TTC549 (cell line): ENCODE data around the gene SERPINA6.
"Not testable (repeated sequence)": the region's sequence is repeated elsewhere in the genome, so short reads cannot be mapped to it uniquely, and the experiment has no call there.

ENCODE experiments used
- FAIRE-seq: peaks from 2 replicates; lab custom pipeline; 2012; peaks lifted over from hg19 to GRCh38; lab: Jason Lieb, UNC

SERPINA6 gene

DNA sequence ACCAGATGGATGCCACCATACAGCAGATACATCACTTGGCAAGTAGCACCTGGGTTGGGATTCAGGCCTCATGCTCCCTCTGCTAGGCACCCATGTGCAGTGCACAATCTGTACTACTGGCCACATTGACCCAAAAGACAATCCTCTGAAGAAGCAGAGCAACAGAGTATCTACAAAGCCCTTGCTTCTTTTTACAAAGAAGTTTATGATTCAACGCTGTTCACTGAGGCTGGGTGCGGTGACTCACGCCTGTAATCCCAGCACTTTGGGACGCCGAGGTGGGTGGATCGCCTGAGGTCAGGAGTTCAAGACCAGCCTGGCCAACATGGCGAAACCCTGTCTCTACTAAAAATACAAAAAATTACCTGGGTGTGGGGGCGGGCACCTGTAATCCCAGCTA lies 31.1 kb upstream of the SERPINA6 start:
- not testable (repeated sequence) for FAIRE-seq

DNA sequence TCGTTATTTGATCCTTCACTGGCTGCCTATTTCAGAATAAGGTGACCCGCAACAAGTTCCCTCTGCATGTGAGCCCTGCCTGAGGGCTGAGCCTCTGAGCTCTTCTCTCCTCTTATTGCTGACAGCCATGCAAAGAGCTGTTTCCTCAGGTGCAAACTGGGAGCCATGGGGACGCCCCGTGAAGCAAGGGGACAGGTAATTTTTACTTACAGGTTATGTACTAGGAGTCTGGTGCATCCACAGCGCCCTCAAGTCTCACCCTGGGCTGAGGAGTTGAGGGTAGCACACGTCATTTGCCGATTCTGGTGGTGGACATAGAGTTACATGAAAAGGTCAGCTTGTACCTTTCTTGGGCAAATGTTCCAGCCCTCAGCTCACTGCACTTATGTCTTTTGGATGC lies 26.1 kb upstream of the SERPINA6 start:
- FAIRE-seq = no peak

DNA sequence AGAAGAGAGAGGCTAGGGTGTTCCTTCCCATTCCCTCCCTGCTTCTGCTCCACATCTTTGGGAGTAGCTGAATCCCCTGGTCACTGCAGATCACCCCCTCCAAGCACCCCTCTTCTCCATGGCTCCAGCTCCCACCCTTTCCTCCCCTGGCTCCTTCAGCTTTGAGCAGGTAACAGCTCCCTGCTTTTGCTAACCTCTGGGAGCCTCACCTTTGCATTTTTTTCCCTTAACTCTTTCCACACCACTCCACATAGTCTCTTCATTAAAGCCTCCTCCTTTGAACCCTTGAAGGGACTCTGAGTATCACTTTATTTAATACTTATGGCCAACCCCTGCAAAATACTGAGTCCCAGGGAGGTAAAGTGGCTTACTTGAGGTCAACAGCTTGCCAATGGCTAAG lies 25.7 kb upstream of the SERPINA6 start:
- FAIRE-seq = no peak

DNA sequence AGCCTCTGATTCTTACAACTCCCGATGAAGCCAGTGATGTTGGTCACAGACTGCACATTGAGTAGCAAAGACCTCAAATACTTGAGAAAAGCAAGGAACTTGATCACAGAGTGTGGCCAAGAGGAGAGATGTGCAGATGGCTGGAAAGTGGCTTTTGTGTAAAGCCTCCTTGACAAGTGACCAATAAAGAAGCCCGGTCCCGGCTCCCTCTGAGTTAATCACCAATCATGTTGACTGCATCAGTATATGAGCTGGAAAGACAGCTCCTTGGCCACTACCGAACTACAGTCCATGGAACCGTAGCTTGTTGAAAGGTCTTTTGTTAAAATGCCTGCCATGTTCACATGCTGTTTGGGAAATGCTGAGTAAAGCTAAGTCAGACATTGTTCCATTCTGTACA lies 23.7 kb upstream of the SERPINA6 start:
- FAIRE-seq = no peak

DNA sequence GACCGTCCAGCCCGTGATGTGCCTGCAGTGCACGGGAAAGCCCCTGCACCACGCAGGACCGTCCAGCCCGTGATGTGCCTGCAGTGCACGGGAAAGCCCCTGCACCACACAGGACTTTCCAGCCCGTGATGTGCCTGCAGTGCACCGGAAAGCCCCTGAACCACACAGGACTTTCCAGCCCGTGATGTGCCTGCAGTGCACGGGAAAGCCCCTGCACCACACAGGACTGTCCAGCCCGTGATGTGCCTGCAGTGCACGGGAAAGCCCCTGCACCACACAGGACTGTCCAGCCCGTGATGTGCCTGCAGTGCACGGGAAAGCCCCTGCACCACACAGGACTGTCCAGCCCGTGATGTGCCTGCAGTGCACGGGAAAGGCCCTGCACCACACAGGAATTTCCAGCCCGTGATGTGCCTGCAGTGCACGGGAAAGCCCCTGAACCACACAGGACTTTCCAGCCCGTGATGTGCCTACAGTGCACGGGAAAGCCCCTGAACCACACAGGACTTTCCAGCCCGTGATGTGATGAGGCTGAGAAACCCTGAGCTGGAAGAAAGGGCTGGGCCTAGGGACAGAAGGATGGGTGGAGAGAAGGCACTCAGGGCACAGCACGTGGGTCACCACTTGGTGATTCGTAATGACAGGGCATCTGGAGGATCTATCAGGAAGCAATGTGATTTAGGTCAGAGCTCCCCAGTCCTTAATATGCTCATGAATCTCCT lies 23.1 kb upstream of the SERPINA6 start:
- FAIRE-seq = not testable (repeated sequence)

DNA sequence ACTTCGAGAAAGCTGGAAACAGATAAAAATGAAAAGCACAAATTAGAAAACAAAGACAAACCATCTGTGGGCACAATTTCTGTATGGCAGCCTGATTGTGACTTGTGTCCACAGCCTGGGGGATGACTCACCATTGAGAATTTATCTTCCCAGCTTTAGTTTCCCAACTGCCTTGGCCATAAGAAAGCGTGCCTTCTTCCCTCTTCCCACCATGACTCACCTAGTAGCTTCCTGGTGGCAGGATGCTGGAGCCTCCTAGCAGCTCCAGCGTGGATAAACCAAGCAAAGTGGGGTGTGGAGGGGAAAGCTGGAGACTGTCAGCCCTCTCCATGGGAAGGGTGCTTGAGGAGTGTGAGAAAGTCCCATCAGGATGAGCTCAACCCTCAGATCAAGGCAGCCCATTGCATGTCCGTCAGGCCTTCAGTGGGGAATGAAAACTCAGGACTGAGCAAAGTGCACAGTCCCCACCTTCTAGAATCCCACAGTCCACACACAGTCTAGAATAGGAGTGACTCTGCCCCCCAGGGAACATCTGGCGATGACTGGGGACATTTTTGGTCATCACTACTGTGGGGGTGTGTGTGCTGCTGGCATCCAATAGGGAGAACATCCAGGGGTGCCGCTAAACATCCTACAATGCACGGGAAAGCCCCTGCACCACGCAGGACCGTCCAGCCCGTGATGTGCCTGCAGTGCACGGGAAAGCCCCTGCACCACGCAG lies 22.4 kb upstream of the SERPINA6 start:
- no peak for FAIRE-seq

DNA sequence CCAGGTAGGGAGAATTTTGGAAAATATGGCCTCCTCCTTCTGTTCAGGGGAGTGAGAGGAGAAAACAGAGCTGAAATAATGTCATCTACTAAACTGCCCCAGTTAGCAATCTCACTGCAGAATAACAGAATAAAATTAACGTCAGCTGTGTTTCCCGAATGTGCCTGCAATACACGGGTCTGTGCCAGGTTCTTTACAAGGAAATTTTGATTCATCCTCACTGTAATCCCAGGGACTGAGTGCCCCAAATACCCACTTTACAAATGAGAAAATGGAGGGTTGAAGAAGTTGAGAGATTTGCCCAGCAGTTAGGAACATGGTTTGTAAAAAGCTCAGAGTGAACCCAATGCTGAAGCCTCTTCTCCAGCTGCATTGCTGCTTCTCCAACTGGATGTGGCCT lies 21.3 kb upstream of the SERPINA6 start:
- FAIRE-seq = no peak

DNA sequence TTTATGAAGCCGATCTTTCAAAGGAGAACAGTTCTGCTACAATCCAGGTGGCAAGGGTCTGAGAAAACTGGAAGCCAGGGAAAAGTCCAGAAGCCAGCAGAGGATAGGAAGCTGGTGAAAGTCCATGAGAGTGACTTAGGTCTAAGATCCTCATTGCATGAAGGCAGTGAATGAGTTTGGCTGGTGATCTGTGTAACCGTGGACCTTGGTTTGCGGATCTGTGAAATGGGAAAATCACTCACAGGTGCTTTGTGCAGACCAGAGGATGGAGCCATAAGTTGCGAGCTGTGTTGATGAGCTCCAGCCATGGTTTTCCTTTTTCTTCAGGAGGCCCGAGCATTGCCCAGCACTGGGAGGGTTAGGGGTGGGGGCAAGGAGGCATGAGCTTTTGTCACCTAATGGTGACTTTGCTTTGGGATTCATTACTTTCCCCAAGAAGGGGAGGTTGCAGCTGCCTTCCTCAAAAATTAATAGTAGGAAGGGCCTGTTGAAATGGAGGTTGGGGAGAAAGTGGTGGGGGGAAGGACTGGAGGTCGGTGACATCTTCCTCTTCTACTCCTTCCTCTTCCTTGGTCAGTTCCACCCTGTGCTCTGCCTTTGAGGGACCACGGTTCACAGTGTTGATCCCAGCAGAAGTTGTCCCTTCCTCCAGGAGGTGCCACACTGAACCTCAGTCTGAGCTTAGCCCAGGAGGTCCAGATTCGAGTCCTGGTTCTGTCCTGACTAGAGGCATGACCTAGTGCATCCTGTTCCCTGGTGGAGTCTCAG lies 20.3 kb upstream of the SERPINA6 start:
- FAIRE-seq = no peak

DNA sequence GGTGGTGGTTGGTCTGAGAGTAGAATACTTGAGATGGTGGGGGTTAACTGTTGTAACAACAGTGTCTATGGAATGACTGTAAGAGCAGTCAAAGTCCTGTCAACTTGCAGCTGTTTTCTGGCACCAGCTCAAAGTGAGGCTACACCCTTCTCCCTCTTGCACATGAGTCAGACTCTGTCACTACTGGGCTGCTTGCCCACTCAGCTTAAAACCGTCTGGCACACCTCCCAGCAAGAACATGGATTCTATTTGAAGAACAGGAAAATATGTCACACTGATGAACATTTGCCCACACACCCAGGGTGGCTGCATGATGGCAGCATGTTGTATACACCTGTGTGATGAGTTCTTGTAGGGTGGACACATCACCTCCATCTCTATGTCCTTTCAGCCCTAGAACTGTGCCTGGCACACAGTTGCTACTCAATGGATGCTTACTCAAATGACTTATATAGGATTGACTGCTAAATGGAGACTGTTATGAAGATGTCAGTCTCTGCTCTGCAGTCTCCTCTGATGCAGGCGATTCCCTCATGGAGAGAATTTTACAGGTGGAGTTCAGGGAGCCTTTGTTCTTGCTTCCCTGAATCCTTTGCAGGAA lies 19.3 kb upstream of the SERPINA6 start:
- FAIRE-seq = no peak

DNA sequence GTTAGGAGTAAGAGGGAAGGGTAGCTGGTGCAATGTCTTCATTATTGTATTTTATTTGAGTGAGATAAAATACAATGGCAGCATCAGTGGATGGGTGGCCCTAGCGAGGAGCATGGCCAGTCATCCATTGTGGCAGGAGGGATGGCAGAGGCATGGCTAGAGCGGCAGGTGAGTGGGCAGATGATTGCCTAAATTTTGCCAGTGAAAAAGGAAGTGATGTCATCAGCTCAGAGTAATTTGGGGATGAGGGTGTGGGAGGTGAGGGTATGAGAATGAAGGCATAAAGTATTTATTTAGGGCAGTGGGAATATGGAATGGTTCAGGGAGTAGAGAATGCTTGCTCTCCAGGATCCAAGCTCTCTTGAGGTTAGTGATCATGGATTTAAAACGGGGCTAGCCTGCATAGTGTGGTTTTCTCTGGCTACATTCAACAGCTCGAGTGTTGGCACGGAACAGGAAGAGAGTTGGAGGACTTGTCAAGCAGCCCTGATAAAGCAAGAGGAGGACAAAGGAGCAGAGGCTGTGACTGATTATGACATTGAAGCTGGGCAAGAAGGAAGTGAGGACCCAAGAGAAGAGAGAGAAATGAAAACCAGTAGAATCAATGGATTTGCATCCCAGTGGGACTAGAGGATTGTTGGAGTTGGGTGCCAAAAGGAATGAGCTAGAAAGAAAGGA lies 18.7 kb upstream of the SERPINA6 start:
- no peak for FAIRE-seq

DNA sequence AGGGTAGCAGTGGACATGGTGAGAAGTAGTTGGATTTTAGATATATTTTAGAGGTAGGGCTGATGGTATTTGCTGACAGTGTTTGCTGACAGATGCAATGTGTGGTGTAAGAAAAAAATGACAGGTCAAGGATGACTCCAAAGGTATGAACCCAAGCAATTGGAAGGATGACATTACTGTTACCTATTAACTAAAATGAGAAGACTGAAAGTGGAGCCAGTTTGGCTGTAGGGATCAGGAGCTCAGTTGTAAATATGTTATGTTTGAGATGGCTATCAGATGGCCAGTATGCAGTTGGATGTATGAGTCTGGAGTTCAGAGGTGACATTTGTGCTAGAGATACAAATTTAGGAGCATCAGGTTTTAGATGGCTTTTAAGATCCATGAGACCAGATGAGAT lies 17.4 kb upstream of the SERPINA6 start:
- no peak for FAIRE-seq

DNA sequence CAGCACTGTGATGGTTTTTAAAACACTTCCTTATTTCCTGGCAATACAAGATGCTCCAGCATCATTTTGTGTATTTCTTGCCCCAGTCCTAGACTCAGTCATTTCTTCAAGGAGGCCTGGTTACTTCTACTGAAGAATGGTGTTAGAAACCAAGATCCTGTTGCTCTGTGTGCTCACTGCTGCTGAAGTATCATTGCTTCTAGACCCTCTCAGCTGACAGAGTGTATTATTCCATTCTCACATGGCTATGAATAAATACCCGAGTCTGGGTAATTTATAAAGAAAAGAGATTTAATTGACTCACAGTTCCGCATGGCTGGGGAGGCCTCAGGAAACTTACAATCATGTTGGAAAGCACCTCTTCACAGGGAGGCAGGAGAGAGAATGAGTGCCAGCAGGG lies 14.9 kb upstream of the SERPINA6 start:
- no peak for FAIRE-seq

DNA sequence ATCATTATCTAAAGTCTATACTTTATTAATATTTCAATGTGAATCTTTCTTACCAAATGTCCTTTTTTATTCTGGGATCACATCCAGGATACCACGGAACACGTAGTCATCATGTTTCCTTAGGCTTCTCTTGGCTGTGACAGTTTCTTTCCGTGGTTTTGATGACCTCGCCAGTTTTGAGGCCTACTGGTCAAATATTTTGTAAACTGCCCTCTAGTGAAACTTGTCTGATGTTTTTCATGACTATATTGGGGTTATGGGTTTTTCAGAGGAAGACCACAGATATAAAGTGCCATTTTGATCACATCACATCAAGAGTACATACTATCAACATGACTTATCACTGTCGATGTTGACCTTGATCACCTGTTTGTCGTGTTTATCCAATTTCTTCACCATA lies 14.1 kb upstream of the SERPINA6 start:
- no peak for FAIRE-seq

DNA sequence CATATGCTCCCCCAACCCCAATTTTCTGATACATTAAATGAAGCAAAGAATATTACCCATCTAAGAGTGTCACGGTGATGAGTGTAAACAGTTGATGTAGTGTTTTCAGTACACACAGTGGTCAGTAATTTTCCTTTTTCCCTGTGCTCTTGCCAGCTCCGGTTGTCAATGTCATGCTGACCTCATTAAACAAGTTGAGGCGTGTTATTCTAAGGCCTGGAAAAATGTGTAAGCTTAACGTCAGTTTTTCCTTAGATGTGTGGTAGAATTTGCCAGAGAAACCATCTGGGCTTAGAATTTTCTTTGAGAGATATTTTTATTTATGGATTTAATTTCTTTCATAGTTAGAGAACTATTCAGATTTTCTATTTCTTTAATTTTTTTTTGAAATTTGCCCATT lies 11.7 kb upstream of the SERPINA6 start:
- FAIRE-seq = no peak

DNA sequence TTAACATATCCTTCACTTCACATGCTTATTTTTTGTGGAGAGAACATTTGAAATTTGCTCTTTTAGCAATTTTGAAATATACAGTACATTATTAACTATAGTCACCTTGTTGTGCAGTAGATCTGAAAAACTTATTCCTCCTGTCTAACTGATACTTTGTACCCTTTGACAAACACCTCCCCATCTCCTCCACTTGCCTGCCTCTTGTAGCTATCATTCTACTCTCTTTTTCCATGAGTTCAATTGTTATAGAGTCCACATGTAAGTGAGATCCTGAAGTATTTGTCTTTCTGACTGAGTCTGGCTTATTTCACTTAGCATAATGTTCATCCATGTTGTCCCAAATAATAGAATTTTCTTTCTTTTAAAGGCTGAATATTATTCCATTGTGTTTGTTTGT lies 9.5 kb upstream of the SERPINA6 start:
- FAIRE-seq = no peak

DNA sequence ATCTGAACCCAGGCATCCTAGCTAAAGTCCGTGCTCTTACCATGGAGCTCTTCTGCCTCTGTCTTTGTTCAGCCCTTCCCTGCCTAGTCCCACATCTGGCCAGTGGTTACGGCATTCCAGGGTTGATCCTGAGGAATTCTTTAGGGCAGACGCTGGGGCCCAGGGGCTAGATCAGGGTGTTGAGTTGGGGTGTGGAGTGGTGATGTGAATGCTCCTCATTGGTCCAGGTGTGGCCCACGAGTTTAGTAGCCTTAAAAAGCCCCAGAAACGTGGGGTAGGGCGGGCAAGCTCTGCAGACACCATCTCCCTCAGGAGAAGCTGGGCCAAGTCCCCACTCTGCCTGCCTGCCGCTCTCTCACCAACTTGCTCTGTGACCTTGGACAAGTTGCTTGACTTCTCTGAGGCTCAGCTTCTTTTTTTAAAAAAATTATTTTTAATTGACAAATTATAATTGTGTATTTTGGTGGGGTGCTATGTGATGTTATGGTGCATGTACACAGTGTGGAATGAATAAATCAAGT lies 9.0 kb upstream of the SERPINA6 start:
- FAIRE-seq = no peak

DNA sequence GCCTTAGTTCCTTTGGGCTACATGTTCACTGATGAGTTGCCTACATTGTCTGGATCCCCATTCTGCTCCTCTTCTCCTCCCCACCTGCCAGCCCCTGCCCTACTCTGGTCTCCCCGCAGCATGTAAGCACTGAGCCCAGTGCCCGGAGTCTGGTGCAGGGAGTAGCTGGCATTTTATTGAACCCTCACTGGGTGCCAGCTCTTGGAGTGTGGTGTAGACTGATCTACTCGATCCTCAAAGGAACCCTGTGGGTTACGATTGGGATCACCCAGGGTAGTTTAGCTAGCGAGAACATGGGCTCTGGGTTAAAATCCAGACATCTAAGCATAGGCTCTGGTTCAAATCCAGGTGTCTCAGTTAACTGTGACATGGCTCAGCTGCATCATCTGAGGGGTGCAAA lies 8.3 kb upstream of the SERPINA6 start:
- FAIRE-seq = no peak

DNA sequence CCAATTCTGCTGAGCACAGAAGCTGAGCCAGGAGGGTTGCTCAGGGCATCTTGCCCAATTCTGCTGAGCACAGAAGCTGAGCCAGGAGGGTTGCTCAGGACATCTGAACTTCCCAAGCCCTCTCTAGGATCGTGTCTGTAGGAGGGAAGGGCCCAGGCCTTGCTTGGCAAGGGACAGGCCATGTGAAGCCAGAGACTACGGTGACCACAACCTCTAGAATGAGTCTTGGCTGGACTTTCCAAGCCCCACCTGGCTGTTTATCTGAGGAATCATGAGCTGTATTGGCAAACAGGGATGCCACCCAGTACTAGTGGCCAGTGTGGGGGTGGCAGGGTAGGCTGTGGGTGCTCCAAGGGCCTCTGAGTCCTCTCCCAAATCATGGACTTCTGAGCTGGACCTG lies 7.7 kb upstream of the SERPINA6 start:
- no peak for FAIRE-seq

DNA sequence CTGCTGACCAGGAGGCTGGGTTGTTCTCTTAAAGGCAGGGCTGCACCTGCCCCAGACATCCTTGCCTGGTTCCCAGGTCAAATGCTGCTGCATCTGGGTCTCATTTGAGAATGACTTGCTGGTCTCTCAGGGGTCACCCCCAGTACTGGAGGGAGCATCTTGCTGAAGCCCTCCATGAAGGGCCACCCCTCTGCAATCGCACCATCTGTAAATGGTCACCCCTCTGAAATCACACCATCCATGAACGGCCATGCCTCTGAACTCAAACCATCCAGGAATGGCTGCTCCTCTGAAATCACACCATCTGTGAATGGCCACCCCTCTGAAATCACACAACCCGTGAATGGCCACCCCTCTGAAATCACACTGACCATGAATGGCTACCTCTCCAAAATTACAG lies 7.3 kb upstream of the SERPINA6 start:
- no peak for FAIRE-seq

DNA sequence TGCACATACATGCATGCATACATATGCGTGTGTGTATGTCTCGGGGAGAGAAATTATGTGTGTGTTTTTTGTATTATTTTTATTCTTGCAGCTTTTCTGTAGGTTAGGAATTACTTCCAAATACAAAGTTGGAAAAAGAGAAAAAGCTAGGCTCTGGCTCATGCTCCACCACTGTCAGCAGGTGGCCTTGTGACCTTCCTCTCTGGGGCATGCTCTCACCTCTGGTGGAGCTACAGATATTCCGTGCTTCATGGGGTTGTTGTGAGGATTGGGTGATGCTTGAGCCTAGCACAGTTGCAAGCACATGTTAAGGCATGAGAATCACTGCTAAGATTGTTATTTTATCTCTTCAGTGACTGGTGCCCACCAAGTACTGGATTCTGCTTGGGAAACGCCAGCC lies 6.7 kb upstream of the SERPINA6 start:
- no peak for FAIRE-seq

DNA sequence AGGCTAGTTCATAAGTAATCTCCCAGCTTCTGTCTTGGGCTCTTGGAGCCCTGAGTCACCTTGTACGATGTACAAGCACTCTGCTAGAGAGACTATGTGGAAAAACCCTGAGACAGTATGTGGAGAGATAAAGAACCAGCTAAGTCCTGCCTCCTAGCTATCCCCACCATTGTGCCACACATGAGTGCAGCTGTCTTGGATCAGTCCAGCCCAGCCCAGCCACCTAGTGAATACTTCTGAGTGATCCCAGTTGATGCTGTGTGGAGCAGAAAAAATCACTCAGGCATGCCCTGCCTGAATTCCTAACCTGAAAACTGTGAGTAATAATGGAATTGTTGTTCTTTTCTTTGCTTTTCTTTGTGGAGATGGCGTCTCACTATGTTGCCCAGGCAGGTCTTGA lies 5.1 kb upstream of the SERPINA6 start:
- no peak for FAIRE-seq
